ENCODE results near the gene TOMM40.
"Not testable (repeated sequence)": the region's sequence is repeated elsewhere in the genome, so short reads cannot be mapped to it uniquely, and the experiment has no call there.

TOMM40 gene

GRCh38 chr19:44869733-44870470, 21.2 kb upstream of the TOMM40 start:
- DNase-seq = peak in 5 of 56 donors; percentile 4 to 11 (median 8)

- no peak for DNase-seq
Observed at GRCh38 chr19:44871809-44872208, 19.2 kb upstream of the TOMM40 start.

GRCh38 chr19:44872661-44873060, 18.4 kb upstream of the TOMM40 start:
- no peak for DNase-seq

GRCh38 chr19:44874317-44874716, 16.7 kb upstream of the TOMM40 start:
- no peak for DNase-seq

GRCh38 chr19:44875666-44876451, 15.2 kb upstream of the TOMM40 start:
- DNase-seq = no peak

GRCh38 chr19:44876930-44877535, 14.0 kb upstream of the TOMM40 start:
- DNase-seq = no peak

GRCh38 chr19:44878120-44878865, 12.8 kb upstream of the TOMM40 start:
- DNase-seq = no peak

GRCh38 chr19:44879309-44880065, 11.6 kb upstream of the TOMM40 start:
- no peak for DNase-seq

GRCh38 chr19:44882063-44882462, 9.0 kb upstream of the TOMM40 start:
- DNase-seq = no peak

GRCh38 chr19:44882619-44883397, 8.2 kb upstream of the TOMM40 start:
- not testable (repeated sequence) for DNase-seq

- no peak for DNase-seq
Observed at GRCh38 chr19:44883922-44884321, 7.1 kb upstream of the TOMM40 start.

GRCh38 chr19:44884566-44884965, 6.5 kb upstream of the TOMM40 start:
- DNase-seq = no peak

GRCh38 chr19:44886141-44886540, 4.9 kb upstream of the TOMM40 start:
- no peak for DNase-seq

GRCh38 chr19:44887648-44888047, 3.4 kb upstream of the TOMM40 start:
- no peak for DNase-seq

GRCh38 chr19:44888335-44888734, 2.7 kb upstream of the TOMM40 start:
- DNase-seq = not testable (repeated sequence)

- no peak for DNase-seq
Observed at GRCh38 chr19:44889830-44890365, 1.2 kb upstream of the TOMM40 start.

GRCh38 chr19:44890366-44891015, 563 bp upstream of the TOMM40 start:
- peak; percentile 93 to 100 (median 100) for DNase-seq

GRCh38 chr19:44892932-44893331, 1.9 kb downstream of the TOMM40 start:
- DNase-seq = no peak
